Ishikawa (cell line): ENCODE measurements around the gene WIF1.

Experiments used
- CEBPB ChIP-seq: IDR thresholded peaks from 2 replicates; pipeline ENCODE4 v1.6.1; 2012
- CREB1 ChIP-seq: IDR thresholded peaks from 2 replicates; pipeline ENCODE4 v1.6.1; 2012; ENCODE audit warnings: low read depth
- EGR1 ChIP-seq: IDR thresholded peaks from 2 replicates; pipeline ENCODE4 v1.6.1; 2012
- EP300 ChIP-seq: IDR thresholded peaks from 2 replicates; pipeline ENCODE4 v1.6.1; 2012; ENCODE audit warnings: borderline replicate concordance
- FOXM1 ChIP-seq: IDR thresholded peaks from 2 replicates; pipeline ENCODE4 v1.6.1; 2012; ENCODE audit warnings: low read depth, borderline replicate concordance
- NFIC ChIP-seq: IDR thresholded peaks from 2 replicates; pipeline ENCODE4 v1.6.1; 2012
- RAD21 ChIP-seq: IDR thresholded peaks from 2 replicates; pipeline ENCODE4 v1.6.1; 2012; ENCODE audit warnings: low read depth
- TAF1 ChIP-seq: IDR thresholded peaks from 2 replicates; pipeline ENCODE4 v1.6.1; 2012; ENCODE audit warnings: low read depth, mild to moderate bottlenecking
- TCF12 ChIP-seq: IDR thresholded peaks from 2 replicates; pipeline ENCODE4 v1.6.1; 2012; ENCODE audit warnings: low read depth
- TEAD4 ChIP-seq: IDR thresholded peaks from 2 replicates; pipeline ENCODE4 v1.6.1; 2012
- YY1 ChIP-seq: IDR thresholded peaks from 2 replicates; pipeline ENCODE4 v1.6.1; 2012; ENCODE audit warnings: low read depth
- ZBTB7A ChIP-seq: IDR thresholded peaks from 2 replicates; pipeline ENCODE4 v1.6.1; 2012; ENCODE audit warnings: low read depth
- TF ChIP-seq, protein P1 (sequence below): IDR thresholded peaks from 2 replicates; pipeline ENCODE4 v1.6.1; 2012; ENCODE audit warnings: low read depth, mild to moderate bottlenecking
- TF ChIP-seq, protein P2 (sequence below): IDR thresholded peaks from 2 replicates; pipeline ENCODE4 v1.6.1; 2012
- TF ChIP-seq, protein P3 (sequence below): IDR thresholded peaks from 2 replicates; pipeline ENCODE4 v1.6.1; 2012

WIF1 gene

DNA sequence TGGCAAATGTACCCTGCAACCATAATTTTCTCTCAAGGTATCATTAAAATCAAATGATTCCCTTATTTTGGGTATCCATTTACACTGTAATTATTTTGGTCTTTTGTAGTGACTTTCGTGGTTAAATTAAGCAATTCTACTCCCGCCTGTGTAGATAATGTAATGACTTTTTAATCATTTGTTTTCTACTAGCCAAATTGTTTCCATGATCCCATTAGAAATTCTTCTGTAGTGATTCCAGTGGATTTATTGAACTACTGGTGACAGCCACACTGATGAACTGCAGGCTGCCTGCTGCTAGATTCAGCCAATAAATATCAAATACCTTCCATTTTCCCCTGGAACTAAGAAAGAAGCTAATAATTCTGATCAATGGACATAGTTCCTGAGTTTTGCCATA is 96.0 kb downstream of the WIF1 start:
- TF ChIP-seq RAD21 (no peak), EP300 (no peak), ZBTB7A (no peak), TCF12 (no peak)
- TF ChIP-seq, protein P1, sequence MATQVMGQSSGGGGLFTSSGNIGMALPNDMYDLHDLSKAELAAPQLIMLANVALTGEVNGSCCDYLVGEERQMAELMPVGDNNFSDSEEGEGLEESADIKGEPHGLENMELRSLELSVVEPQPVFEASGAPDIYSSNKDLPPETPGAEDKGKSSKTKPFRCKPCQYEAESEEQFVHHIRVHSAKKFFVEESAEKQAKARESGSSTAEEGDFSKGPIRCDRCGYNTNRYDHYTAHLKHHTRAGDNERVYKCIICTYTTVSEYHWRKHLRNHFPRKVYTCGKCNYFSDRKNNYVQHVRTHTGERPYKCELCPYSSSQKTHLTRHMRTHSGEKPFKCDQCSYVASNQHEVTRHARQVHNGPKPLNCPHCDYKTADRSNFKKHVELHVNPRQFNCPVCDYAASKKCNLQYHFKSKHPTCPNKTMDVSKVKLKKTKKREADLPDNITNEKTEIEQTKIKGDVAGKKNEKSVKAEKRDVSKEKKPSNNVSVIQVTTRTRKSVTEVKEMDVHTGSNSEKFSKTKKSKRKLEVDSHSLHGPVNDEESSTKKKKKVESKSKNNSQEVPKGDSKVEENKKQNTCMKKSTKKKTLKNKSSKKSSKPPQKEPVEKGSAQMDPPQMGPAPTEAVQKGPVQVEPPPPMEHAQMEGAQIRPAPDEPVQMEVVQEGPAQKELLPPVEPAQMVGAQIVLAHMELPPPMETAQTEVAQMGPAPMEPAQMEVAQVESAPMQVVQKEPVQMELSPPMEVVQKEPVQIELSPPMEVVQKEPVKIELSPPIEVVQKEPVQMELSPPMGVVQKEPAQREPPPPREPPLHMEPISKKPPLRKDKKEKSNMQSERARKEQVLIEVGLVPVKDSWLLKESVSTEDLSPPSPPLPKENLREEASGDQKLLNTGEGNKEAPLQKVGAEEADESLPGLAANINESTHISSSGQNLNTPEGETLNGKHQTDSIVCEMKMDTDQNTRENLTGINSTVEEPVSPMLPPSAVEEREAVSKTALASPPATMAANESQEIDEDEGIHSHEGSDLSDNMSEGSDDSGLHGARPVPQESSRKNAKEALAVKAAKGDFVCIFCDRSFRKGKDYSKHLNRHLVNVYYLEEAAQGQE, result no peak

DNA sequence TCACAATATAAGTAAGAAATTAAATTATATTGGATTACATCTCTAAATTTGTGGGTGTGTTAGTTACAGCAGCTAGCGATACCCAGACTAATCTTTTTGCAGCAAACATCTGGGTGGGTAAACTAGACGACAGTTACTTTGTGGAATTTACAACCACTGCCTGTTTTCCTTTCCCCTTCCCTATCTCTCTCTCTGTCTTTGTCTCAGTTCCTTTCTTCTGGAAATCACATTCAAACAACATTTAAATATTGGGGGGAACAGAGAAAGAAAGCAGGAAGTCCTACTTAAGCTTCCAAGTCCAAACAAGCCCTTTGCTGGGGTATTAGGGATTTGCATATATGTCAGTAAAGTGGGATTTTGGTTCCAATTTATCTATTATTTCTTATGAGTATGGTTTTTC is 97.6 kb downstream of the WIF1 start:
- no peak for TF ChIP-seq TCF12
- no peak for TF ChIP-seq FOXM1
- no peak for TF ChIP-seq ZBTB7A
- TF ChIP-seq, protein P1, result no peak
- no peak for TF ChIP-seq TEAD4
- no peak for TF ChIP-seq RAD21

DNA sequence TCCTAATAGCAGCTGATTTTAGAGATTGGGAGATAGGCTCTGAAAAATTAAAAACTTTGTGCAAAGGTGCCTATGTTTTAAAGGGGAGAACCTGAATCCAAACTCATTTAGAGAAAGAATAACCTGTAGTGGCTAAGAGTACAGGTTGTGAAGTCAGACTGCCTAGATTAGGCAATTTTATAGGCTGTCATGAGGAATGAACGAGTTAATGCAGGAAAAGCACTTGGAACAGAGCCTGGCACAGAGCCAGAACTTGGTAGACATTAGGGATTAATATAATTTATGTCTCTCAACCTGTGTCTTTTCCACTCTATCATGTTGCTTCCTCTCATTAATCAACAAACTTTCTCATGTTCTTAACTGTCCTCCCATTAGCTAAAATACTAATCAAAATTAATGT is 98.1 kb downstream of the WIF1 start:
- TF ChIP-seq TCF12 (no peak), NFIC (peak; percentile 64)

DNA sequence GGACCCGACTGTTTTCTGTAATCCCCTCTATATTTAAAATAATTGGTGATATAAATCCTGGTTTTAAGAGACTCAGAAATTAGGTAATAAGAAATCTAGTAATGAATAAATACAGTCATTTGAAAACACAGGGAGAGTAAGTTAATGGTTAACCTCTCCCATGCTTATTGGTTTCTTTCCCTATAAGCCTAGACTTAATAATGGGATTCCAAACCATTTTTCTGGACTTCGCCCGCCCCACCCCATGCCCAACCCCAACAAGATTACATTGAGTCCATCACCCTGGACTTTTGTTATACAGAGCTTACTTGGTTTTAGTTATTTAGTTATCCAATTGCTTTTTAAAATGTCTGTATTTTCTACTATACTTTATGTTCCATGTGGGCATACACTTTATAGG is 98.7 kb downstream of the WIF1 start:
- TF ChIP-seq EP300 (no peak), CREB1 (no peak), TEAD4 (no peak), ZBTB7A (no peak), NFIC (no peak), CEBPB (no peak), YY1 (no peak), EGR1 (no peak), FOXM1 (no peak), TAF1 (no peak), TCF12 (no peak), RAD21 (no peak)
- TF ChIP-seq, protein P1, result no peak
- TF ChIP-seq, protein P2, sequence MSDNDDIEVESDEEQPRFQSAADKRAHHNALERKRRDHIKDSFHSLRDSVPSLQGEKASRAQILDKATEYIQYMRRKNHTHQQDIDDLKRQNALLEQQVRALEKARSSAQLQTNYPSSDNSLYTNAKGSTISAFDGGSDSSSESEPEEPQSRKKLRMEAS, result no peak
- TF ChIP-seq, protein P3, sequence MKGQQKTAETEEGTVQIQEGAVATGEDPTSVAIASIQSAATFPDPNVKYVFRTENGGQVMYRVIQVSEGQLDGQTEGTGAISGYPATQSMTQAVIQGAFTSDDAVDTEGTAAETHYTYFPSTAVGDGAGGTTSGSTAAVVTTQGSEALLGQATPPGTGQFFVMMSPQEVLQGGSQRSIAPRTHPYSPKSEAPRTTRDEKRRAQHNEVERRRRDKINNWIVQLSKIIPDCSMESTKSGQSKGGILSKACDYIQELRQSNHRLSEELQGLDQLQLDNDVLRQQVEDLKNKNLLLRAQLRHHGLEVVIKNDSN, result no peak

DNA sequence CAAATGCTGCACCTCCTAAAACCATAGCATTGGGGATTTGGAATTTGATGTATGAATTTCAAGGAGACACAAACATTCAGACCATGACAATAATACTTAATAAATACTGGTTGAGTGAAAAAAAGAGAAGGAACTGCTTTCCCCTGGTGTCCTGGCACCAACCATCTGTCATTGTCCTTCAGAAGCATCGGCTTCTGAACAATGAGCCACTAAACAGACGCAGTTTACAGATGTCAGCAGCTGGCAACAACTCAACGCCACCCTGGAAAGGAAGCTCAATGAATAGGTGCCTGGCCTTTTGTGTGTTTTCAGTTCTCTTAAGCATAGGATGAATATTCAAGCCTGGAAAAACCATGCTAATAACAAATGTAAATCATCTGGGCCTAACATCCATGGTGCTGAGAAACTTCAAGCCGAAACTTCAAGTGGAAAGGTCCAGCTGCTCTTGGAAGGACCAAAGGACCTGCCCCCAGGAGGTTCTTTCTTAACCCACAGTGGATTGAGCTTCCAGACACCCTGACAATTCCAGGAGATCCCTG is 101.3 kb downstream of the WIF1 start:
- TF ChIP-seq TCF12 (no peak), TEAD4 (no peak), FOXM1 (no peak), CEBPB (no peak), CREB1 (no peak), EP300 (no peak), NFIC (no peak), ZBTB7A (no peak), YY1 (no peak)
- TF ChIP-seq, protein P2, result no peak
